CD14-positive monocyte (primary cell): ENCODE data around the gene CPB2. TPM values are rescaled to one million over a fixed set of nuclear protein-coding genes. Genes with fewer than 3 reads are reported as not detected.

Experiments used
- DNase-seq, 3 donors: peaks; one replicate each; pipeline ENCODE4 v3.0.0-alpha.2; 2011 to 2022
- H2AFZ ChIP-seq: 2 replicates; pipeline ENCODE4 v1.6.0; 2012; ENCODE audit warnings: mild to moderate bottlenecking, low read depth, low read length, inconsistent platforms; ENCODE audit not compliant: insufficient read depth, poor library complexity, severe bottlenecking
- H3K27ac ChIP-seq, 2 donors: 1 replicate in 1 of 2; 2 replicates in 1 of 2; pipeline ENCODE4 v1.5.1; 2012 to 2013; ENCODE audit warnings: low read length in 2 of 2, control low read depth in 1 of 2, inconsistent platforms in 1 of 2, low read depth in 1 of 2, mild to moderate bottlenecking in 1 of 2
- H3K27me3 ChIP-seq, 2 donors: one replicate each; pipeline versions ENCODE4 v1.6.0 to v1.6.1; 2011 to 2013; ENCODE audit warnings: low read length in 2 of 2; ENCODE audit not compliant: control insufficient read depth in 2 of 2, insufficient read depth in 2 of 2
- H3K36me3 ChIP-seq, 2 donors: replicated peaks in 1 of 2; 1 replicate in 1 of 2; 2 replicates in 1 of 2; pipeline versions ENCODE4 v1.5.1 to v1.6.1; 2012 to 2013; ENCODE audit warnings: low read length in 2 of 2, control low read depth in 1 of 2, inconsistent platforms in 1 of 2, mild to moderate bottlenecking in 1 of 2; ENCODE audit not compliant: insufficient read depth in 2 of 2, control insufficient read depth in 1 of 2
- H3K4me1 ChIP-seq, 2 donors: 1 replicate in 1 of 2; 2 replicates in 1 of 2; pipeline versions ENCODE4 v1.5.1 to v1.6.1; 2012 to 2013; ENCODE audit warnings: low read length in 2 of 2, control low read depth in 1 of 2, inconsistent platforms in 1 of 2, mild to moderate bottlenecking in 1 of 2, moderate library complexity in 1 of 2; ENCODE audit not compliant: insufficient read depth in 2 of 2, control insufficient read depth in 1 of 2
- H3K4me2 ChIP-seq: replicated peaks from 2 replicates; pipeline ENCODE3; 2012; ENCODE audit warnings: low read length, moderate library complexity, mild to moderate bottlenecking; ENCODE audit not compliant: poor library complexity, severe bottlenecking; ENCODE audit errors: extremely low read depth
- H3K4me3 ChIP-seq, 3 experiments: fragments of 200-600 bp in 1 of 3; sonication (generic) in 1 of 3; replicated peaks in 1 of 3; 1 replicate in 2 of 3; 2 replicates in 1 of 3; pipeline ENCODE4 v1.5.1; 2011 to 2013; ENCODE audit warnings: low read length in 3 of 3, mild to moderate bottlenecking in 3 of 3, control low read depth in 2 of 3, low read depth in 2 of 3, inconsistent platforms in 1 of 3, moderate library complexity in 1 of 3
- H3K79me2 ChIP-seq: 2 replicates; pipeline ENCODE4 v1.6.0; 2012; ENCODE audit warnings: mild to moderate bottlenecking, control low read depth, inconsistent platforms, low read length, moderate library complexity; ENCODE audit not compliant: insufficient read depth
- H3K9ac ChIP-seq: 2 replicates; pipeline ENCODE4 v1.6.0; 2017; ENCODE audit warnings: low read length, mild to moderate bottlenecking; ENCODE audit not compliant: insufficient read depth, poor library complexity, severe bottlenecking
- H3K9me3 ChIP-seq, 2 donors: replicated peaks in 1 of 2; 1 replicate in 1 of 2; 2 replicates in 1 of 2; pipeline versions ENCODE4 v1.5.1 to v1.6.1; 2012 to 2013; ENCODE audit warnings: low read length in 2 of 2, control low read depth in 1 of 2; ENCODE audit not compliant: control insufficient read depth in 1 of 2, insufficient read depth in 1 of 2
- H4K20me1 ChIP-seq: 2 replicates; pipeline ENCODE4 v1.6.0; 2012; ENCODE audit warnings: mild to moderate bottlenecking, low read length, control low read depth, moderate library complexity; ENCODE audit not compliant: insufficient read depth
- H3K27ac Mint-ChIP-seq, 7 donors: one replicate each; pipeline ENCODE4 v1.8.0; 2020; ENCODE audit warnings: mild to moderate bottlenecking in 7 of 7, mixed read lengths in 7 of 7, moderate library complexity in 6 of 7, inconsistent platforms in 2 of 7
- H3K27me3 Mint-ChIP-seq, 3 donors: one replicate each; pipeline ENCODE4 v1.8.0; 2021 to 2022; ENCODE audit warnings: low read depth in 3 of 3, mild to moderate bottlenecking in 3 of 3, mixed read lengths in 3 of 3, moderate library complexity in 3 of 3, inconsistent platforms in 1 of 3
- H3K36me3 Mint-ChIP-seq, 2 donors: one replicate each; pipeline ENCODE4 v1.8.0; 2020; ENCODE audit warnings: mixed read lengths in 2 of 2, inconsistent platforms in 1 of 2, mild to moderate bottlenecking in 1 of 2
- H3K4me1 Mint-ChIP-seq: one replicate; pipeline ENCODE4 v1.8.0; 2020; ENCODE audit warnings: mild to moderate bottlenecking, mixed read lengths
- H3K4me3 Mint-ChIP-seq, 2 donors: one replicate each; pipeline ENCODE4 v1.8.0; 2020; ENCODE audit warnings: mild to moderate bottlenecking in 2 of 2, mixed read lengths in 2 of 2, moderate library complexity in 1 of 2
- H3K9me3 Mint-ChIP-seq, 7 donors: one replicate each; pipeline ENCODE4 v1.8.0; 2020 to 2022; ENCODE audit warnings: mixed read lengths in 7 of 7, mild to moderate bottlenecking in 6 of 7, moderate library complexity in 6 of 7, inconsistent platforms in 2 of 7
- WGBS: methylation state at CpG from one replicate; pipeline ENCODE4 v1.1.5; 2013; ENCODE audit warnings: missing lambda C conversion rate; ENCODE audit not compliant: insufficient coverage; 5-methylcytosine and 5-hydroxymethylcytosine counted together
- intact Hi-C, 2 donors: fragments of 100-400 bp; cut with micrococcal nuclease; formaldehyde crosslinking; loops; one replicate each; pipeline versions ENCODE4 v1.15.0 to v1.15.1; 2023
- polyA plus RNA-seq, 3 donors: library from polyadenylated mRNA; depleted of rRNA in 1 of 3; unstranded in 2 of 3; stranded (reverse) in 1 of 3; fragments of 300-500 nt in 2 of 3; fragments of >200 nt in 1 of 3; fragmentation: Illumina TruSeq in 2 of 3; gene quantifications; 1 replicate in 2 of 3; 2 replicates in 1 of 3; pipeline ENCODE4 v1.2.3, GENCODE V29; 2012 to 2021
- TF ChIP-seq, protein P1 (sequence below): fragments of 200-600 bp; IDR thresholded peaks from one replicate; pipeline ENCODE4 v1.8.0; 2022; ENCODE audit warnings: antibody characterized with exemption, mild to moderate bottlenecking

The CPB2 gene
- polyA plus RNA-seq, 3 donors = 0.15 to 0.18 TPM; not detected in 1

DNA sequence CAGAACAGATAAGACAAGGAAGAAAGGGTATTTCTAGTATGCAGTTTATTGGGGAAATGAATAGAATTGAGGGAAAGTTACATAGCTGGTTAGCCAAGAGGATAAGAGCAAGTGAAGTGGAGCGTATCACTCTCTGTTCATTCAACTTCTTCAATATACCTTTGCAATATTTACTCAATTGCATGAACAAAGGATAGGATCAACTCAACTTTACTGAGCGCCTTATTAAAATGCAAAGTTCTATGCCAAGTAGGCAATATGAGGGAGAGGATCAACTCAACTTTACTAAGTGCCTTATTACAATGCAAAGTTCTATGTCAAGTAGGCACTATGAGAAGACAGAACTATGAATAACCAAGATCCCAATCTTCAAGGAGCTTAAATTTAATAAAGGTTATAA, 96.2 kb downstream of the CPB2 start:
- Histone ChIP-seq H3K4me1 (no peaks in the 10 kb centered on the region), H3K36me3 (peaks cover 60 to 79% of the 10 kb centered on the region in 2 donors), H3K79me2 (no peaks in the 10 kb centered on the region), H3K9ac (no peak overlapping the region), H2AFZ (no peak overlapping the region), H3K4me2 (no peak overlapping the region), H4K20me1 (no peaks in the 10 kb centered on the region), H3K27ac (no peak overlapping the region), H3K9me3 (no peaks in the 10 kb centered on the region), H3K4me3 (no peak overlapping the region), H3K27me3 (no peaks in the 10 kb centered on the region)
- Mint-ChIP-seq H3K9me3 (no peaks in the 10 kb centered on the region), H3K36me3 (peaks cover 53 to 83% of the 10 kb centered on the region in 2 donors), H3K27me3 (no peaks in the 10 kb centered on the region), H3K4me1 (peaks cover 8% of the 10 kb centered on the region), H3K4me3 (no peak overlapping the region), H3K27ac (no peak overlapping the region)
- TF ChIP-seq, protein P1, sequence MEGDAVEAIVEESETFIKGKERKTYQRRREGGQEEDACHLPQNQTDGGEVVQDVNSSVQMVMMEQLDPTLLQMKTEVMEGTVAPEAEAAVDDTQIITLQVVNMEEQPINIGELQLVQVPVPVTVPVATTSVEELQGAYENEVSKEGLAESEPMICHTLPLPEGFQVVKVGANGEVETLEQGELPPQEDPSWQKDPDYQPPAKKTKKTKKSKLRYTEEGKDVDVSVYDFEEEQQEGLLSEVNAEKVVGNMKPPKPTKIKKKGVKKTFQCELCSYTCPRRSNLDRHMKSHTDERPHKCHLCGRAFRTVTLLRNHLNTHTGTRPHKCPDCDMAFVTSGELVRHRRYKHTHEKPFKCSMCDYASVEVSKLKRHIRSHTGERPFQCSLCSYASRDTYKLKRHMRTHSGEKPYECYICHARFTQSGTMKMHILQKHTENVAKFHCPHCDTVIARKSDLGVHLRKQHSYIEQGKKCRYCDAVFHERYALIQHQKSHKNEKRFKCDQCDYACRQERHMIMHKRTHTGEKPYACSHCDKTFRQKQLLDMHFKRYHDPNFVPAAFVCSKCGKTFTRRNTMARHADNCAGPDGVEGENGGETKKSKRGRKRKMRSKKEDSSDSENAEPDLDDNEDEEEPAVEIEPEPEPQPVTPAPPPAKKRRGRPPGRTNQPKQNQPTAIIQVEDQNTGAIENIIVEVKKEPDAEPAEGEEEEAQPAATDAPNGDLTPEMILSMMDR = no peak
- WGBS = no CpG with 5 or more reads among the region's 2 CpGs
- DNase-seq = no peak
- intact Hi-C loops = no loop called here

DNA sequence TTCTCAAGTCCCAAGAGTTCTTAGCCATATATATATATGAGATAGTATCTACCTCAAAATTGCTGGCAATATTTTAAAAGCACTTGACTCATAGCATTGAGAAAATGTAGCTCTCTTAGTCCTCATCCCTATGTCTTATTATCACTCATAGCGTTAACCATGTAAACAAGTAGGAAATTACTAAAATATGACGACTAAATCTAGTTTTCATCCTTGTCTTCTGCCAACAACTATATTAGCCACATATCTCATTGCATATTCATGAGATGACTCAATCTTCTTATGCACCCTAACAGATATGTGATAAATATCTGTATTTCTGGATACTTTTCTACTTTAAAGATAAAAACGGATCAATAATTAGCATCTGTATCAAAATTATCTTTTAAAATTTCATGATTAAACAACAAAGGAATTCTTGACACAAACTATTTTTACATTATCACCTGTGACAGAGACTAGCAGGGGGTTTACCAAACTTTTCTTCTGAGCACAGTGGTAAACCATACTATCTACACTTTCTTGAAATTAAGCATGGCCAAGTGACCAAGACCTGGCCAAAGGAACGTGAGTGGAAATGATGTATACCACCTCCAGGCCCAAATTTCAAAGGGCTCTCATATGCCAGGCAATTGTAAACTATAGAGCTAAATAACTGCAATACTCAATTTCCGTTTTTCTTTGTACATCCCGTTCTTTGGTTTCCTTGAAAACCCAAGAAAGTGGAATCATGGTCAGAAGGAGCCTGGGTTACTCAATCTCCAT, 98.0 kb downstream of the CPB2 start:
- Histone ChIP-seq H3K79me2 (no peaks in the 10 kb centered on the region), H3K27me3 (no peaks in the 10 kb centered on the region), H3K9me3 (no peaks in the 10 kb centered on the region), H3K36me3 (peaks cover 69 to 85% of the 10 kb centered on the region in 2 donors), H3K9ac (no peak overlapping the region), H4K20me1 (no peaks in the 10 kb centered on the region), H3K4me1 (no peaks in the 10 kb centered on the region), H3K4me2 (no peak overlapping the region), H3K27ac (no peak overlapping the region), H2AFZ (no peak overlapping the region), H3K4me3 (no peak overlapping the region)
- Mint-ChIP-seq H3K4me3 (no peak overlapping the region), H3K9me3 (no peaks in the 10 kb centered on the region), H3K36me3 (peaks cover 61 to 86% of the 10 kb centered on the region in 2 donors), H3K27me3 (no peaks in the 10 kb centered on the region), H3K27ac (no peak overlapping the region), H3K4me1 (peaks cover 8% of the 10 kb centered on the region)
- no peak for DNase-seq
- intact Hi-C loops = no loop called here
- WGBS = 87% methylated on average over 3 of the region's 6 CpGs
- TF ChIP-seq, protein P1 = no peak
